ENCODE results near the gene RHOT2. TPM values are rescaled to one million over a fixed set of nuclear protein-coding genes. Genes with fewer than 3 reads are reported as not detected.

Gene RHOT2
- total RNA-seq, 1 donor from 2014 or later, result 68.0 TPM

DNA sequence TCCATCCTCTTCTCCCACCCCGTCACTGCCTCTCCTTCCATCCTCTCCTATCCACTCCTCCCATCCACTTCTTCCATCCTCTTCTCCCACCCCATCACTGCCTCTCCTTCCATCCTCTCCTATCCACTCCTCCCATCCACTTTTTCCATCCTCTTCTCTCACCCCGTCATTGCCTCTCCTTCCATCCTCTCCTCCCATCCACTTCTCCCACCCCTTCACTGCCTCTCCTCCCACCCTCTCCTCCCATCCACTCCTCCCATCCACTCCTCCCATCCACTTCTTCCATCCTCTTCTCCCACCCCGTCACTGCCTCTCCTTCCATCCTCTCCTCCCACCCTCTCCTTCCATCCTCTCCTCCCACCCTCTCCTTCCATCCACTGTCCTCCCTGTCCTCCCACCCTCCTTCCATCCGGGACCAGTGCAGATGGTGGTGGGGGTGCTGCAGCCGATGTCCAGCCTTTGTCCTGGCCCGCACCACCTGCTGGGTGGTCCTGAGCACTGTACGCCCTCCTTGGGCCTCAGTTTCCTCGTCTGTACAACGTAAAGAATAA, 36.0 kb upstream of the RHOT2 start:
- Histone ChIP-seq H3K27me3 (ENCODE audit: control insufficient read depth, insufficient read depth, low read length) (peaks cover 4% of the 10 kb centered on the region), H3K4me3 (ENCODE audit: low read depth, low read length) (no peak overlapping the region), H3K36me3 (ENCODE audit: control insufficient read depth, insufficient read depth, low read length) (no peaks in the 10 kb centered on the region)
- no peak for DNase-seq (ENCODE audit: low read depth)
- TF ChIP-seq, protein P1, sequence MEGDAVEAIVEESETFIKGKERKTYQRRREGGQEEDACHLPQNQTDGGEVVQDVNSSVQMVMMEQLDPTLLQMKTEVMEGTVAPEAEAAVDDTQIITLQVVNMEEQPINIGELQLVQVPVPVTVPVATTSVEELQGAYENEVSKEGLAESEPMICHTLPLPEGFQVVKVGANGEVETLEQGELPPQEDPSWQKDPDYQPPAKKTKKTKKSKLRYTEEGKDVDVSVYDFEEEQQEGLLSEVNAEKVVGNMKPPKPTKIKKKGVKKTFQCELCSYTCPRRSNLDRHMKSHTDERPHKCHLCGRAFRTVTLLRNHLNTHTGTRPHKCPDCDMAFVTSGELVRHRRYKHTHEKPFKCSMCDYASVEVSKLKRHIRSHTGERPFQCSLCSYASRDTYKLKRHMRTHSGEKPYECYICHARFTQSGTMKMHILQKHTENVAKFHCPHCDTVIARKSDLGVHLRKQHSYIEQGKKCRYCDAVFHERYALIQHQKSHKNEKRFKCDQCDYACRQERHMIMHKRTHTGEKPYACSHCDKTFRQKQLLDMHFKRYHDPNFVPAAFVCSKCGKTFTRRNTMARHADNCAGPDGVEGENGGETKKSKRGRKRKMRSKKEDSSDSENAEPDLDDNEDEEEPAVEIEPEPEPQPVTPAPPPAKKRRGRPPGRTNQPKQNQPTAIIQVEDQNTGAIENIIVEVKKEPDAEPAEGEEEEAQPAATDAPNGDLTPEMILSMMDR (IDR thresholded peaks at IDR 0.05; ENCODE audit: insufficient read depth, low read length, poor library complexity, severe bottlenecking), result no peak

DNA sequence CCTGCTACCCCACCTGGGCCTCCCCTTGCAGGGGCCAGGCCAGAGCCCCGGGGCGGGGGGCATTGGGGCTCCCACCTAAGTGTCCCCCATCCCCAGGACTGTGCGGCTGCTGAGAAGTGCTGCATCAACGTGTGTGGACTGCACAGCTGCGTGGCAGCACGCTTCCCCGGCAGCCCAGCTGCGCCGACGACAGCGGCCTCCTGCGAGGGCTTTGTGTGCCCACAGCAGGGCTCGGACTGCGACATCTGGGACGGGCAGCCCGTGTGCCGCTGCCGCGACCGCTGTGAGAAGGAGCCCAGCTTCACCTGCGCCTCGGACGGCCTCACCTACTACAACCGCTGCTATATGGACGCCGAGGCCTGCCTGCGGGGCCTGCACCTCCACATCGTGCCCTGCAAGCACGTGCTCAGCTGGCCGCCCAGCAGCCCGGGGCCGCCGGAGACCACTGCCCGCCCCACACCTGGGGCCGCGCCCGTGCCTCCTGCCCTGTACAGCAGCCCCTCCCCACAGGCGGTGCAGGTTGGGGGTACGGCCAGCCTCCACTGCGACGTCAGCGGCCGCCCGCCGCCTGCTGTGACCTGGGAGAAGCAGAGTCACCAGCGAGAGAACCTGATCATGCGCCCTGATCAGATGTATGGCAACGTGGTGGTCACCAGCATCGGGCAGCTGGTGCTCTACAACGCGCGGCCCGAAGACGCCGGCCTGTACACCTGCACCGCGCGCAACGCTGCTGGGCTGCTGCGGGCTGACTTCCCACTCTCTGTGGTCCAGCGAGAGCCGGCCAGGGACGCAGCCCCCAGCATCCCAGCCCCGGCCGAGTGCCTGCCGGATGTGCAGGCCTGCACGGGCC, 35.2 kb upstream of the RHOT2 start:
- Histone ChIP-seq H3K27me3 (ENCODE audit: control insufficient read depth, insufficient read depth, low read length) (peaks cover 4% of the 10 kb centered on the region), H3K36me3 (ENCODE audit: control insufficient read depth, insufficient read depth, low read length) (no peaks in the 10 kb centered on the region), H3K4me3 (ENCODE audit: low read depth, low read length) (no peak overlapping the region)
- TF ChIP-seq, protein P1 (IDR thresholded peaks at IDR 0.05; ENCODE audit: insufficient read depth, low read length, poor library complexity, severe bottlenecking), result no peak
- no peak for DNase-seq (ENCODE audit: low read depth)

DNA sequence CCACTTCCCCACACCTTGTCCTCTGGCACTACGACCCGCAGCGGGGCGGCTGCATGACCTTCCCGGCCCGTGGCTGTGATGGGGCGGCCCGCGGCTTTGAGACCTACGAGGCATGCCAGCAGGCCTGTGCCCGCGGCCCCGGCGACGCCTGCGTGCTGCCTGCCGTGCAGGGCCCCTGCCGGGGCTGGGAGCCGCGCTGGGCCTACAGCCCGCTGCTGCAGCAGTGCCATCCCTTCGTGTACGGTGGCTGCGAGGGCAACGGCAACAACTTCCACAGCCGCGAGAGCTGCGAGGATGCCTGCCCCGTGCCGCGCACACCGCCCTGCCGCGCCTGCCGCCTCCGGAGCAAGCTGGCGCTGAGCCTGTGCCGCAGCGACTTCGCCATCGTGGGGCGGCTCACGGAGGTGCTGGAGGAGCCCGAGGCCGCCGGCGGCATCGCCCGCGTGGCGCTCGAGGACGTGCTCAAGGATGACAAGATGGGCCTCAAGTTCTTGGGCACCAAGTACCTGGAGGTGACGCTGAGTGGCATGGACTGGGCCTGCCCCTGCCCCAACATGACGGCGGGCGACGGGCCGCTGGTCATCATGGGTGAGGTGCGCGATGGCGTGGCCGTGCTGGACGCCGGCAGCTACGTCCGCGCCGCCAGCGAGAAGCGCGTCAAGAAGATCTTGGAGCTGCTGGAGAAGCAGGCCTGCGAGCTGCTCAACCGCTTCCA, 34.4 kb upstream of the RHOT2 start:
- TF ChIP-seq, protein P1 (IDR thresholded peaks at IDR 0.05; ENCODE audit: insufficient read depth, low read length, poor library complexity, severe bottlenecking), result no peak
- Histone ChIP-seq H3K36me3 (ENCODE audit: control insufficient read depth, insufficient read depth, low read length) (no peaks in the 10 kb centered on the region), H3K4me3 (ENCODE audit: low read depth, low read length) (no peak overlapping the region), H3K27me3 (ENCODE audit: control insufficient read depth, insufficient read depth, low read length) (peaks cover 4% of the 10 kb centered on the region)
- DNase-seq (ENCODE audit: low read depth), result no peak

DNA sequence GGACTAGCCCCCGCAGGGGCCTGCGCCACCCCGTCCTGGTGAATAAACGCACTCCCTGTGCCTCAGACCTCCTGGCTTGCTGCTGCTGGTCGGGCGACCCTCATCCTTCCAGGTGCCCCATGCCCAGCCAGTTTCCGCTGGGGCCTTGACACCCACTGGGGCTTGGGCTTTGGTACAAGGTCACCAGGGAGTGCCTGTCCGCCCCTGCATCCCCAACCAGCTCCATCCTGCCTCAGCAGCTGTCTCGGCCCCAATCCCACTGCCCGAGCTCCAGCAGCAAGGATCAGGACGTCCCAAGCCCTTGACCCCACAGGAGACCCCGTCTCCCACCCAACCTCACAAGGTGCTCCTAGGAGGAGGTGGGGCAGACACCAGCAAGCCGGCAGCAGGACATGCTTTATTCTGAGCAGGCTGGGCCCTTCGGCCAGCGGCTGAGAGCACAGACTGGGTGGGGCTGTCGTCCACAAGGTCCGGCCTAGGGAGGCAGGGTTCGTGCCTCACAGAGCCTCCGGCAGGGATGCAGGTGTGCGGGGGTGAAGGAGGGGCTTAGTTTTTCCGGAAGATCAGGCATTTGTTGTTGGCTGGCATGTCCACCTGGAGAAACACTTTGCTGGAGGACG, 33.8 kb upstream of the RHOT2 start:
- Histone ChIP-seq H3K36me3 (ENCODE audit: control insufficient read depth, insufficient read depth, low read length) (no peaks in the 10 kb centered on the region), H3K27me3 (ENCODE audit: control insufficient read depth, insufficient read depth, low read length) (peaks cover 4% of the 10 kb centered on the region), H3K4me3 (ENCODE audit: low read depth, low read length) (no peak overlapping the region)
- TF ChIP-seq, protein P1 (IDR thresholded peaks at IDR 0.05; ENCODE audit: insufficient read depth, low read length, poor library complexity, severe bottlenecking), result no peak
- no peak for DNase-seq (ENCODE audit: low read depth)

DNA sequence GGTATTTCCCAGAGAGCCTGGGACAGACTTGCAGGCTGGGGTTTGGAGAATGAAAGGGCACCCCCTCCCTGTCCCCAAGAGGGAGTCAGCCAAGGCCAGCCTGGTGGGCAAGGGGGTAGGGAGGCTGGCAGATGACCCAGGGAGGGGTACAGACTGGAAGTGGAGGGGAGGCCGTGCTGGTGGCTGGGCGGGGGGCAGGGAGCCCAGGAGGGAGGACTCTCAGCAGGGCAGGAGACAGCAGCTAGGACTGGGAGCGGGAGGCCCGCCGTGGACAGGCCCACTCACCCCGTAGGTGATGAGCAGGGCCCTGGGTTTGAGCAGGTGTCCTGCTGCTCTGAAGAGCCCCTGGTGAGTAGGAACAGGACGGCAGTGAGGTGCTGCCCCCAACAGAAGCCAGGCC, 32.9 kb upstream of the RHOT2 start:
- H3K36me3 ChIP-seq (ENCODE audit: control insufficient read depth, insufficient read depth, low read length), result no peaks in the 10 kb centered on the region
- H3K27me3 ChIP-seq (ENCODE audit: control insufficient read depth, insufficient read depth, low read length), result peaks cover 4% of the 10 kb centered on the region
- TF ChIP-seq, protein P1 (IDR thresholded peaks at IDR 0.05; ENCODE audit: insufficient read depth, low read length, poor library complexity, severe bottlenecking), result no peak
- no peak for DNase-seq (ENCODE audit: low read depth)
- H3K4me3 ChIP-seq (ENCODE audit: low read depth, low read length), result no peak overlapping the region

All from kidney epithelial cell (primary cell).